ENCODE measurements around the gene KRTAP10-4.
"Not testable (repeated sequence)": the region's sequence is repeated elsewhere in the genome, so short reads cannot be mapped to it uniquely, and the experiment has no call there.

KRTAP10-4 gene

GRCh38 chr21:44558329-44558675 is 15.2 kb upstream of the KRTAP10-4 start:
- DNase-seq: not testable (repeated sequence)

- DNase-seq: no peak
Observed at GRCh38 chr21:44558695-44559094, 14.8 kb upstream of the KRTAP10-4 start, which contains the start of gene KRTAP10-3. Gene KRTAP10-3, minus strand, starts transcription at chr21:44558795. Its CDS starts 80 bp downstream, at chr21:44558715.

- DNase-seq: no peak
Observed at GRCh38 chr21:44564099-44564498, 9.4 kb upstream of the KRTAP10-4 start.

GRCh38 chr21:44564886-44565598 is 8.5 kb upstream of the KRTAP10-4 start:
- DNase-seq: no peak

- no peak for DNase-seq
Observed at GRCh38 chr21:44566403-44566802, 7.1 kb upstream of the KRTAP10-4 start.

- no peak for DNase-seq
Observed at GRCh38 chr21:44567481-44568171, 5.9 kb upstream of the KRTAP10-4 start.

- DNase-seq: no peak
Observed at GRCh38 chr21:44568261-44568660, 5.3 kb upstream of the KRTAP10-4 start.

GRCh38 chr21:44568667-44569556 is 4.6 kb upstream of the KRTAP10-4 start:
- no peak for DNase-seq

- DNase-seq: no peak
Observed at GRCh38 chr21:44569861-44570517, 3.5 kb upstream of the KRTAP10-4 start.

- DNase-seq: no peak
Observed at GRCh38 chr21:44571296-44571695, 2.2 kb upstream of the KRTAP10-4 start.

GRCh38 chr21:44571844-44572782 is 1.4 kb upstream of the KRTAP10-4 start:
- no peak for DNase-seq

GRCh38 chr21:44572959-44573583 is 458 bp upstream of the KRTAP10-4 start:
- no peak for DNase-seq

GRCh38 chr21:44574457-44575306 is 1.2 kb downstream of the KRTAP10-4 start:
- no peak for DNase-seq

- no peak for DNase-seq
Observed at GRCh38 chr21:44575307-44576024, 1.9 kb downstream of the KRTAP10-4 start.

GRCh38 chr21:44576025-44576420 is 2.5 kb downstream of the KRTAP10-4 start:
- no peak for DNase-seq

GRCh38 chr21:44578371-44579055 is 5.0 kb downstream of the KRTAP10-4 start:
- no peak for DNase-seq

GRCh38 chr21:44579056-44579832 is 5.7 kb downstream of the KRTAP10-4 start:
- DNase-seq: no peak

- no peak for DNase-seq
Observed at GRCh38 chr21:44579833-44580144, 6.3 kb downstream of the KRTAP10-4 start.

Data from NCI-H2171 treated with DMSO at 0.1 percent for 48 hours (cell line).